CD4-positive, alpha-beta T cell (primary cell): ENCODE data around the gene SEC23IP. TPM values are rescaled to one million over a fixed set of nuclear protein-coding genes. Genes with fewer than 3 reads are reported as not detected.

Source experiments
- ATAC-seq: fragments of 200-7000 bp; cut with Tn5 transposase; one replicate; pipeline ENCODE4 v1.10.0; 2022; ENCODE audit warnings: mild to moderate bottlenecking; ENCODE audit not compliant: poor library complexity
- CTCF ChIA-PET: fragments of 350-600 bp; sonication (Branson Sonifier 250); formaldehyde crosslinking; loops from one replicate; lab custom pipeline; 2021; ENCODE audit warnings: antibody characterized with exemption, inconsistent platforms; lab: Charles Lee
- POLR2A ChIA-PET: fragments of 350-600 bp; sonication (Branson Sonifier 250); formaldehyde crosslinking; loops from one replicate; lab custom pipeline; 2021; ENCODE audit warnings: antibody characterized with exemption, inconsistent platforms; lab: Charles Lee
- DNase-seq, 14 experiments: peaks; one replicate each; pipeline ENCODE4 v3.0.0-alpha.2; 2013 to 2020; ENCODE audit warnings: mixed read lengths in 2 of 14
- H3K27ac ChIP-seq, 2 donors: one replicate each; pipeline versions ENCODE4 v1.5.1 to v1.7.0; 2013; ENCODE audit warnings: low read length in 2 of 2, low read depth in 1 of 2, mild to moderate bottlenecking in 1 of 2
- H3K27me3 ChIP-seq, 2 experiments: 1 replicate in 1 of 2; 2 replicates in 1 of 2; pipeline versions ENCODE4 v1.6.1 to v1.7.0; 2013; ENCODE audit warnings: low read length in 2 of 2, control low read depth in 1 of 2, mild to moderate bottlenecking in 1 of 2, moderate library complexity in 1 of 2; ENCODE audit not compliant: insufficient read depth in 2 of 2, control insufficient read depth in 1 of 2
- H3K36me3 ChIP-seq: one replicate; pipeline ENCODE4 v1.6.1; 2013; ENCODE audit warnings: low read length, control low read depth; ENCODE audit not compliant: insufficient read depth
- H3K4me1 ChIP-seq: one replicate; pipeline ENCODE4 v1.6.1; 2013; ENCODE audit warnings: low read length, control low read depth; ENCODE audit not compliant: insufficient read depth
- H3K4me3 ChIP-seq: one replicate; pipeline ENCODE4 v1.5.1; 2013; ENCODE audit warnings: mild to moderate bottlenecking, low read length, moderate library complexity
- H3K9me3 ChIP-seq, 2 experiments: 1 replicate in 1 of 2; 2 replicates in 1 of 2; pipeline versions ENCODE4 v1.6.1 to v1.7.0; 2013; ENCODE audit warnings: low read length in 2 of 2, mild to moderate bottlenecking in 2 of 2, control low read depth in 1 of 2, moderate library complexity in 1 of 2; ENCODE audit not compliant: control insufficient read depth in 1 of 2, insufficient read depth in 1 of 2
- H3K27ac Mint-ChIP-seq: one replicate; pipeline ENCODE4 v1.8.0; 2020; ENCODE audit warnings: mixed read lengths
- H3K27me3 Mint-ChIP-seq: one replicate; pipeline ENCODE4 v1.8.0; 2021; ENCODE audit warnings: mixed read lengths
- H3K36me3 Mint-ChIP-seq: one replicate; pipeline ENCODE4 v1.8.0; 2021; ENCODE audit warnings: low read depth, mixed read lengths
- H3K4me1 Mint-ChIP-seq: one replicate; pipeline ENCODE4 v1.8.0; 2021; ENCODE audit warnings: low read depth, mixed read lengths
- H3K4me3 Mint-ChIP-seq: one replicate; pipeline ENCODE4 v1.8.0; 2020; ENCODE audit warnings: mild to moderate bottlenecking, mixed read lengths
- H3K9me3 Mint-ChIP-seq: one replicate; pipeline ENCODE4 v1.8.0; 2020; ENCODE audit warnings: mixed read lengths
- CTCF ChIP-seq: fragments of 200-600 bp; IDR thresholded peaks from one replicate; pipeline ENCODE4 v1.8.0; 2022; ENCODE audit warnings: antibody characterized with exemption, mild to moderate bottlenecking
- intact Hi-C, 2 experiments: fragments of 100-400 bp; cut with DNase I in 1 of 2; cut with micrococcal nuclease in 1 of 2; formaldehyde crosslinking; loops; one replicate each; pipeline versions ENCODE4 v1.15.1 to v1.9.0; 2023 to 2025; cut with DNase I, micrococcal nuclease
- microRNA-seq: library from miRNA; unstranded; fragments of <30 nt; microRNA quantifications from one replicate; pipeline ENCODE4 v1.2.0, GENCODE V29; 2021; ENCODE audit warnings: borderline microRNAs expressed, borderline replicate concordance
- total RNA-seq, 174 experiments: library from RNA in 2 of 174; stranded (reverse) in 2 of 174; gene quantifications; one replicate each; pipeline ENCODE4 v1.2.3 and lab custom pipeline; 2021 to 2026

Gene SEC23IP
- total RNA-seq, 2 experiments from 2014 or later = 18.1 to 21.1 TPM

GRCh38 chr10:119991816-119992215 is 99.3 kb downstream of the SEC23IP start:
- Mint-ChIP-seq H3K4me1 (no peaks in the 10 kb centered on the region), H3K27me3 (peaks cover 53% of the 10 kb centered on the region), H3K27ac (no peak overlapping the region), H3K36me3 (no peaks in the 10 kb centered on the region), H3K4me3 (no peak overlapping the region), H3K9me3 (peaks cover 10% of the 10 kb centered on the region)
- ChIA-PET POLR2A (no interaction called here), CTCF (no interaction called here)
- no peak overlapping the region for H3K4me3 ChIP-seq
- H3K36me3 ChIP-seq = no peaks in the 10 kb centered on the region
- intact Hi-C loops = no loop called here
- no peak for TF ChIP-seq CTCF
- H3K27ac ChIP-seq = no peak overlapping the region
- H3K27me3 ChIP-seq = peaks cover 2 to 9% of the 10 kb centered on the region in 2 experiments
- peaks cover 0 to 4% of the 10 kb centered on the region in 2 experiments for H3K9me3 ChIP-seq
- no peak for DNase-seq
- H3K4me1 ChIP-seq = no peaks in the 10 kb centered on the region
- ATAC-seq = no peak

Small RNA genes within 50 kb of the gene (microRNA-seq; reads per million reads assigned to microRNA genes)
- gene MIR4682 = not detected

Other genes starting within 250 kb of the SEC23IP start
- gene BAG3, start 241.3 kb upstream of the SEC23IP start, total RNA-seq = 10 to 100 TPM; 65.1 to 65.8 TPM
- gene INPP5F, start 166.7 kb upstream of the SEC23IP start, total RNA-seq = 1 to 10 TPM; 6.2 to 6.4 TPM
- gene MCMBP, start 19.9 kb upstream of the SEC23IP start, total RNA-seq = 10 to 100 TPM; 14.5 to 14.6 TPM